BE2C (cell line): Measurements from ENCODE around the gene RALGAPB.
"Not testable (repeated sequence)": the region's sequence is repeated elsewhere in the genome, so short reads cannot be mapped to it uniquely, and the experiment has no call there.

ENCODE experiments used
- DNase-seq: peaks from one replicate; pipeline ENCODE4 v3.0.0-alpha.2; 2020
- H3K27me3 ChIP-seq: fragments of 250-450 bp; sonication (Bioruptor Pico); 2 replicates; pipeline ENCODE4 v1.5.1; 2020; ENCODE audit warnings: mild to moderate bottlenecking
- H3K36me3 ChIP-seq: fragments of 250-450 bp; sonication (Bioruptor Pico); 2 replicates; pipeline ENCODE4 v1.5.1; 2020; ENCODE audit warnings: mild to moderate bottlenecking
- H3K4me1 ChIP-seq: fragments of 250-450 bp; sonication (Bioruptor Pico); 2 replicates; pipeline ENCODE4 v1.5.1; 2020
- H3K4me3 ChIP-seq: 2 replicates; pipeline ENCODE4 v1.5.1; 2011; ENCODE audit warnings: low read depth, low read length
- H3K9me3 ChIP-seq: fragments of 250-450 bp; sonication (Bioruptor Pico); 2 replicates; pipeline ENCODE4 v1.5.1; 2020
- CTCF ChIP-seq: IDR thresholded peaks from 2 replicates; pipeline ENCODE4 v1.5.1; 2012; ENCODE audit warnings: mild to moderate bottlenecking, low read depth, low read length

The RALGAPB gene

GRCh38 chr20:38434301-38434741 is 38.3 kb upstream of the RALGAPB start:
- DNase-seq, result no peak

GRCh38 chr20:38434770-38435554 is 37.7 kb upstream of the RALGAPB start, which contains the start of gene SNHG17:
TSS of gene SNHG17 (minus strand) at chr20:38435328.
- Histone ChIP-seq H3K36me3 (peaks cover 50% of the 10 kb centered on the region), H3K27me3 (no peaks in the 10 kb centered on the region), H3K9me3 (no peaks in the 10 kb centered on the region), H3K4me3 (peak within 1 kb of the TSS; percentile 100), H3K4me1 (no peaks in the 10 kb centered on the region; the same call in 1 of the 2 replicates)
- peak; percentile 89 for DNase-seq
- TF ChIP-seq CTCF, result peak; percentile 100

More at GRCh38 chr20:38434301-38434741, 38.3 kb upstream of the RALGAPB start:
- Histone ChIP-seq H3K4me3 (peak overlapping the region; percentile 100), H3K9me3 (no peaks in the 10 kb centered on the region), H3K36me3 (peaks cover 57% of the 10 kb centered on the region), H3K27me3 (no peaks in the 10 kb centered on the region), H3K4me1 (no peaks in the 10 kb centered on the region; the same call in 1 of the 2 replicates)
- TF ChIP-seq CTCF, result no peak

GRCh38 chr20:38435555-38435939 is 37.1 kb upstream of the RALGAPB start:
- Histone ChIP-seq H3K4me3 (no peak overlapping the region), H3K36me3 (peaks cover 45% of the 10 kb centered on the region), H3K27me3 (no peaks in the 10 kb centered on the region), H3K9me3 (no peaks in the 10 kb centered on the region), H3K4me1 (no peaks in the 10 kb centered on the region; the same call in 1 of the 2 replicates)
- DNase-seq, result no peak
- no peak for TF ChIP-seq CTCF

GRCh38 chr20:38437796-38438195 is 34.8 kb upstream of the RALGAPB start:
- H3K27me3 ChIP-seq, result no peaks in the 10 kb centered on the region
- peaks cover 22% of the 10 kb centered on the region for H3K36me3 ChIP-seq
- no peaks in the 10 kb centered on the region; the same call in 1 of the 2 replicates for H3K4me1 ChIP-seq
- DNase-seq, result no peak
- H3K9me3 ChIP-seq, result no peaks in the 10 kb centered on the region
- TF ChIP-seq CTCF, result no peak
- H3K4me3 ChIP-seq, result no peak overlapping the region

- not testable (repeated sequence) for H3K36me3 ChIP-seq, H3K27me3 ChIP-seq, H3K9me3 ChIP-seq, H3K4me1 ChIP-seq, H3K4me3 ChIP-seq, DNase-seq
Observed at GRCh38 chr20:38441110-38441509, 31.5 kb upstream of the RALGAPB start.

- H3K27me3 ChIP-seq, result no peaks in the 10 kb centered on the region
Observed at GRCh38 chr20:38441916-38442315, 30.7 kb upstream of the RALGAPB start.

More at GRCh38 chr20:38441916-38442315, 30.7 kb upstream of the RALGAPB start:
- no peak for DNase-seq
- no peaks in the 10 kb centered on the region for H3K36me3 ChIP-seq
- no peaks in the 10 kb centered on the region for H3K9me3 ChIP-seq
- no peak overlapping the region for H3K4me3 ChIP-seq
- H3K4me1 ChIP-seq, result no peaks in the 10 kb centered on the region
- TF ChIP-seq CTCF, result no peak
